K562 treated with DMSO at 1 percent for 24 hours (cell line): Measurements from ENCODE around the gene FERD3L. TPM values are rescaled to one million over a fixed set of nuclear protein-coding genes. Genes with fewer than 3 reads are reported as not detected.

Source experiments
- total RNA-seq: library from RNA; unstranded; fragments of 300-600 nt; gene quantifications from 2 replicates; pipeline ENCODE4 v1.2.3, GENCODE V29; 2022; ENCODE audit warnings: low read depth; ENCODE audit not compliant: insufficient read depth

The FERD3L gene, protein sequence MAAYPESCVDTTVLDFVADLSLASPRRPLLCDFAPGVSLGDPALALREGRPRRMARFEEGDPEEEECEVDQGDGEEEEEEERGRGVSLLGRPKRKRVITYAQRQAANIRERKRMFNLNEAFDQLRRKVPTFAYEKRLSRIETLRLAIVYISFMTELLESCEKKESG
- total RNA-seq: not detected in 2 replicates

GRCh38 chr7:19144661-19145433, at the start of gene FERD3L:
Gene FERD3L, minus strand, starts transcription at chr7:19145421. Its CDS starts 59 bp downstream, at chr7:19145362.

DNA sequence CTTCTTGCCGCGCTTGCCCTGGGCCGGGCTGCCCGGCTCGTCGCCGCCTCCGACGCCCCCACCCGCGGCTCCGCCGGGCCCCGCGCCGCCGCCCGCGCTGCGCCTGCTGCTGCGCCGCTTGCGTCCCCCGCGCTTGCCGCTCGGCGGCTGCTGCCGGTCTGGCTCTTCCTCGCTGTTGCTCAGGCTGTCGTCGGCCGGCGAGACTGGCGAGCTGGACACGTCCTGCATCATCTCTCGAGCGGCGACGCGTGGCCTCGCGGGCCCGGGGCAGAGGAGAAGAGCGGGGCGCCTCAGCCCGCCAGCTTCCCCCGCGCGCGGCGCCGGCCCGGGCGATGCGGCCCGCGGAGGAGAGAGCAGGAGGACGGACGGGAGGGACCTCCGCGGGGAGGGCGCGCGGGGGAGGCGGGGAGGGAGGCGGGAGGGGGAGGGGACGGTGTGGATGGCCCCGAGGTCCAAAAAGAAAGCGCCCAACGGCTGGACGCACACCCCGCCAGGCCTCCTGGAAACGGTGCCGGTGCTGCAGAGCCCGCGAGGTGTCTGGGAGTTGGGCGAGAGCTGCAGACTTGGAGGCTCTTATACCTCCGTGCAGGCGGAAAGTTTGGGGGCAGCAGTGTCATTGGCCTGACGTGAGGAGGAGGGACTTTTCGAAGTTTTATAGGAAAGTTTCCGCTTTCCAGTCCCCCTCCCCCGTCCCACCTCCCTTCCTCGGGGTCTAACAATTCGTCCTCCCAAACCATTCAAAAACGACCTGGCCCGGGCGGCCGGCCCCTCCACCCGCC, 27.9 kb downstream of the FERD3L start, which contains the start of gene TWIST1:
TSS of gene TWIST1 (minus strand) at position 546 of the 779 bp plus-strand sequence. CDS start at position 231, 315 bp downstream.

Other genes with a start within 250 kb of the FERD3L start
- 0.67 and 2.1 TPM in 2 replicates for gene TWIST1, start 27.8 kb downstream of the FERD3L start, total RNA-seq